Stomach (tissue), 9 donors: ENCODE data around the gene GRIK5. TPM values are rescaled to one million over a fixed set of nuclear protein-coding genes. Genes with fewer than 3 reads are reported as not detected.

ENCODE experiments used
- DNase-seq, 2 donors: peaks; one replicate each; pipeline versions ENCODE4 v3.0.0 to v3.0.0-alpha.2; 2013 to 2019
- H3K27ac ChIP-seq, 5 donors: fragments of 200-600 bp in 4 of 5; sonication (generic) in 4 of 5; one replicate each; pipeline ENCODE4 v1.5.1; 2013 to 2019; ENCODE audit warnings: mild to moderate bottlenecking in 1 of 5, moderate library complexity in 1 of 5
- H3K27me3 ChIP-seq, 3 donors: fragments of 200-600 bp; sonication (generic); one replicate each; pipeline ENCODE4 v1.5.1; 2017 to 2019; ENCODE audit warnings: mixed run types in 1 of 3
- H3K36me3 ChIP-seq, 4 donors: fragments of 200-600 bp; sonication (generic); 1 replicate in 3 of 4; 2 replicates in 1 of 4; pipeline ENCODE4 v1.5.1; 2016 to 2019
- H3K4me1 ChIP-seq, 4 donors: fragments of 200-600 bp; sonication (generic); one replicate each; pipeline ENCODE4 v1.5.1; 2016 to 2019
- H3K4me3 ChIP-seq, 4 donors: fragments of 200-600 bp; sonication (generic) in 3 of 4; one replicate each; pipeline ENCODE4 v1.5.1; 2016 to 2019; ENCODE audit warnings: mild to moderate bottlenecking in 1 of 4
- H3K9me3 ChIP-seq, 4 donors: fragments of 200-600 bp; sonication (generic); one replicate each; pipeline ENCODE4 v1.5.1; 2016 to 2019
- CTCF ChIP-seq, 7 experiments: fragments of 450-650 bp in 4 of 7; fragments of 200-600 bp in 3 of 7; sonication (generic) in 3 of 7; IDR thresholded peaks; one replicate each; pipeline ENCODE4 v1.5.1; 2016 to 2019; ENCODE audit warnings: antibody characterized with exemption in 7 of 7, control low read depth in 2 of 7, mild to moderate bottlenecking in 1 of 7
- EP300 ChIP-seq: sonication (generic); formaldehyde crosslinking; IDR thresholded peaks from one replicate; pipeline ENCODE4 v1.6.1; 2017; ENCODE audit warnings: antibody characterized with exemption
- POLR2A ChIP-seq, 4 donors: fragments of 450-650 bp; IDR thresholded peaks; one replicate each; pipeline ENCODE4 v1.6.1; 2016; ENCODE audit warnings: antibody characterized with exemption in 4 of 4, control low read depth in 2 of 4, mild to moderate bottlenecking in 1 of 4, moderate library complexity in 1 of 4
- POLR2AphosphoS5 ChIP-seq, 3 donors: sonication (generic); formaldehyde crosslinking; IDR thresholded peaks; one replicate each; pipeline ENCODE4 v1.6.1; 2016; ENCODE audit warnings: antibody characterized with exemption in 3 of 3
- WGBS, 5 donors: extraction: QIAGEN DNeasy Blood & Tissue Kit in 3 of 5; methylation state at CpG; one replicate each; pipeline versions ENCODE4 v1.1.5 to v1.1.7; 2013 to 2018; 5-methylcytosine and 5-hydroxymethylcytosine counted together
- intact Hi-C: fragments of 100-400 bp; cut with DNase I; formaldehyde crosslinking; loops from one replicate; pipeline ENCODE4 v1.15.1; 2023; ENCODE audit warnings: low total_unique reads
- polyA plus RNA-seq, 3 donors: library from polyadenylated mRNA; stranded (reverse); fragments of 200-250 nt; gene quantifications; one replicate each; pipeline ENCODE4 v1.2.3, GENCODE V29; 2013
- total RNA-seq, 5 donors: library from RNA; depleted of rRNA; stranded (reverse); fragments of >200 nt; gene quantifications; one replicate each; pipeline versions ENCODE4 v1.1.0 to v1.2.3, GENCODE V29; 2014 to 2016
- donor health status: healthy with polysubstance abuse.
- donor health status: Bipolar disorder and iron deficiency.
- donor health status: healthy.

The GRIK5 gene
- total and polyA plus RNA-seq, 8 donors, result 0.92 to 74.1 (median 4.2) TPM

DNA sequence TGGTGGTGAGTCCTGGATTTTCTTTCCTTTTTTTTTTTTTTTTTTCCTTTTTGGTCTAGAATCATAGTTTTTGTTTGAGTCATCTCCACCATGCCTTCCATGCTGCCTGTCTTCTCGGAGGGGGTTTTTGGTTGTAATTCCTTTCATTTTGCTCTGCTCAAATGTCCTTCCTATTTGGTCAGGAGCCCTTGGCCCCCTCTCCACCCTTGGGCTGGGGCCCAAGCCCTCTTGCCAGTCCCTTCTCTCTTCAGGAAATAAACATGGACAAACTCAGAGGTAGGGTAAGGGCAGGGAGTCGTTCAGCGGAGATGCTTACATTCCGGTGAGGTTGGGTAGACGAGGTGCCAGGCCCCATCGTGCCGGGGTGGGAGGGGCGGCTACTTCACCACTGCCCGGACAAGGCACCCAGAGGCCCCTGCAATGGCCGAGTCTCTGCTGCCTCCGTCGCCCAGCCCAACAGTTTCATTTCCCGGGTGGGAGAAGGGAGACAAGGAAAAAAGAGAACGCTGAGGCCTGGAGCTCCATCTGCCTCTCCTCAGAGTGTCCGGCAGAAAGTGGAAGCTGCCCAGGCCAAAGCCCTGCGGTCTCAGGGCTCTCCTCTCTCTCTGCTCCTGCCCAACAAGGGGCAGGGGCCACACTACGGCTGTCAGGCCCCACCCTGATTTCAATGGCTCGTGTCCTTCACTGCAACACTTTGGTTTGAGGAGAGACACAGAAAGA is 18.6 kb upstream of the GRIK5 start:
- 58 to 64% (median 62%) methylated on average over 17 to 18 of the region's 18 CpGs for WGBS, 5 donors
- Histone ChIP-seq H3K4me1 (peaks cover 0 to 25% (median 19%) of the 10 kb centered on the region in 4 donors), H3K27me3 (no peaks in the 10 kb centered on the region), H3K27ac (peak overlapping the region in 4 of 5 donors; percentile 20 to 58 (median 48)), H3K4me3 (no peak overlapping the region), H3K36me3 (peaks cover 0 to 9% (median 5%) of the 10 kb centered on the region in 4 donors), H3K9me3 (no peaks in the 10 kb centered on the region)
- DNase-seq, result no peak
- TF ChIP-seq POLR2A (IDR thresholded peaks at IDR 0.05) (no peak), CTCF (IDR thresholded peaks at IDR 0.05) (no peak), POLR2AphosphoS5 (IDR thresholded peaks at IDR 0.05) (no peak), EP300 (no peak)
- intact Hi-C loops, result no loop called here

DNA sequence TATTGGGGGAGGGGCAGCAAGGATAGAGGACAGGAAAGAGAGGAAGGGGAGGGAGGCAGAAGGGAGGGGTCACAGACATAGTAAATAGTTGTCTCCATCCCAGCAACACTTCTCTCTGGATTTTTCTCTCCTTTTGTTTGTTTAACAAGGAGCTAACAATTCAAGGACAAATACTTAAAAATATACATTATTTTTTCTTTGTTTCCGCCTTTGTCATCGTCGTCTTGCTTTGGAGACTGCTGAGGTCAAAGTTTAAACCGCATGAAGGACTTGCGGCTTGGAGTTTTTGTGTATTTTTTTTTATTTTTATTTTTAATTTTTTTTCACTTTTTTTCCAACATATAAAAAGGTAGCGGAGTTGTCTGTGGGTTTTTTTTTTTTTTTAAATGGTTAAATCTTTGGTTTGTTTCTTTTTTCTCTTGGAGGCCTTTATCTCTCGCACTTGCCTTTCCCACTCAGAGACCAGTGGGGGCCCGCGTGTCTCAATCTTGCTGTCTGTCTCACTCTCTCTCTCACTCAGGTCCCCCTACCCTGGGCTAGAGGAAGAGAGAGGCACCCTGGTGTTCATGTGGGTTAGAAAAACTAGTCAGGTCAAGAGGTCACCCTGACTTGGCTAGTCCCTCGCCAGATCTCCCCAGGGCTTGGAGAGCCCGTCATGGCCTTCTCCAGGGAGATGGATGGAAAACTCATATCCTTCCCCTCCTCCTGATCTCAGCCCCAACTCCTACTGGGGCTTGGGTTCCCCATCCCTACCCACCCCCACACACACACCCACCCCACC is 17.0 kb upstream of the GRIK5 start:
- TF ChIP-seq EP300, result no peak
- no peak for TF ChIP-seq POLR2A (IDR thresholded peaks at IDR 0.05)
- Histone ChIP-seq H3K4me3 (no peak overlapping the region), H3K9me3 (no peaks in the 10 kb centered on the region), H3K27me3 (no peaks in the 10 kb centered on the region), H3K4me1 (peaks cover 0 to 21% (median 13%) of the 10 kb centered on the region in 4 donors), H3K27ac (no peak overlapping the region), H3K36me3 (peaks cover 0 to 24% (median 17%) of the 10 kb centered on the region in 4 donors)
- intact Hi-C loops, result no loop called here
- DNase-seq, result no peak
- WGBS, 5 donors, result 66 to 77% (median 74%) methylated on average over 11 of the region's 11 CpGs

- WGBS, 5 donors, result 76 to 82% (median 77%) methylated on average over 9 of the region's 9 CpGs
- Histone ChIP-seq H3K4me1 (peaks cover 0 to 21% (median 11%) of the 10 kb centered on the region in 4 donors), H3K27me3 (no peaks in the 10 kb centered on the region), H3K4me3 (no peak overlapping the region), H3K27ac (no peak overlapping the region), H3K36me3 (peaks cover 5 to 31% (median 24%) of the 10 kb centered on the region in 4 donors), H3K9me3 (no peaks in the 10 kb centered on the region)
- TF ChIP-seq POLR2AphosphoS5 (IDR thresholded peaks at IDR 0.05), result no peak
- TF ChIP-seq POLR2A (IDR thresholded peaks at IDR 0.05), result no peak
- TF ChIP-seq CTCF (IDR thresholded peaks at IDR 0.05), result no peak
- TF ChIP-seq EP300, result no peak
- DNase-seq, result no peak
- intact Hi-C loops, result no loop called here
These were observed 16.3 kb upstream of the GRIK5 start for GRCh38 chr19:42086188-42086736.

DNA sequence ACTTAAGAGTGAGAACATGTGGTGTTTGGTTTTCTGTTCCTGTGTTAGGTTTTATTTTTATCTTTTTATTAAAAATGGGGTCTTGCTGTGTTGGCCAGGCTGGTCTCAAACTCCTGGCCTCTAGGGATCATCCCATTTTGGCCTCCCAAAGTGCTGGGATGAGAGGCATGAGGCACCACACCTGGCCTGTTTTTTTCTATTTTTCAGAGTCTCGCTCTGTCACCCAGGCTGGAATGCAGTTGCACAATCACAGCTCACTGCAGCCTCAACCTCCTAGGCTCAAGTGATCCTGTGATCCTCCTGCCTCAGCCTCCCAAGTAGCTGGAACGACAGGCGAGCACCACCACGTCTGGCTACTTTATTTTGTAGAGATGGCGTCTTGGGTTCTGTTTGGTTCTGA is 13.5 kb upstream of the GRIK5 start:
- Histone ChIP-seq H3K9me3 (no peaks in the 10 kb centered on the region), H3K4me3 (no peak overlapping the region), H3K27ac (no peak overlapping the region), H3K36me3 (peaks cover 32 to 58% (median 51%) of the 10 kb centered on the region in 4 donors), H3K4me1 (peaks cover 0 to 14% (median 7%) of the 10 kb centered on the region in 4 donors), H3K27me3 (no peaks in the 10 kb centered on the region)
- 95 to 98% (median 96%) methylated on average over 5 of the region's 5 CpGs for WGBS, 5 donors
- intact Hi-C loops, result no loop called here
- no peak for DNase-seq
- TF ChIP-seq POLR2AphosphoS5 (IDR thresholded peaks at IDR 0.05) (no peak), CTCF (IDR thresholded peaks at IDR 0.05) (no peak), EP300 (no peak)
